ENCODE results near the gene DYNC1H1.

Gene DYNC1H1

DNA sequence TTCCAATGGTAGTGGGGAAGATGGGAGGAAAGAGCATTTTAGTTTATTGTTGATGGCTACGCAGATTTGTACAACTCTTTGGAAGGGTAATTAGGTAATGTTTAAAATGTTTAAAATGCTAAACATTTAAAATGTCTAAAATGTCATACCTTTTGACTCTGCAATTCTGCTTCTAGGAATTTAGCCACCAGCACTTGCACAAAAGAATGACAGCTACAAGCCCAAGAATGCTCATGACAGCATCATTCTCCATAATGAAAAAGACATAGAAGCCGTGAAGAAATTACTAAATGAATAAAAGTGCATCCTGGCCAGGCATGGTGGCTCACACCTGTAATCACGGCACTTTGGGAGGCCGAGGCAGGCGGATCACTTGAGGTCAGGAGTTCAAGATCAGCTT lies 19.9 kb upstream of the DYNC1H1 start:
- no peak for FAIRE-seq
- DNase-seq (ENCODE audit: low spot score), result no peak

- FAIRE-seq, result no peak
These were observed 19.2 kb upstream of the DYNC1H1 start for GRCh38 chr14:101945171-101945570.

GRCh38 chr14:101947577-101947903 lies 16.8 kb upstream of the DYNC1H1 start:
- DNase-seq (ENCODE audit: low spot score), result no peak
- FAIRE-seq, result no peak

More at GRCh38 chr14:101945171-101945570, 19.2 kb upstream of the DYNC1H1 start:
- no peak for DNase-seq (ENCODE audit: low spot score)

DNA sequence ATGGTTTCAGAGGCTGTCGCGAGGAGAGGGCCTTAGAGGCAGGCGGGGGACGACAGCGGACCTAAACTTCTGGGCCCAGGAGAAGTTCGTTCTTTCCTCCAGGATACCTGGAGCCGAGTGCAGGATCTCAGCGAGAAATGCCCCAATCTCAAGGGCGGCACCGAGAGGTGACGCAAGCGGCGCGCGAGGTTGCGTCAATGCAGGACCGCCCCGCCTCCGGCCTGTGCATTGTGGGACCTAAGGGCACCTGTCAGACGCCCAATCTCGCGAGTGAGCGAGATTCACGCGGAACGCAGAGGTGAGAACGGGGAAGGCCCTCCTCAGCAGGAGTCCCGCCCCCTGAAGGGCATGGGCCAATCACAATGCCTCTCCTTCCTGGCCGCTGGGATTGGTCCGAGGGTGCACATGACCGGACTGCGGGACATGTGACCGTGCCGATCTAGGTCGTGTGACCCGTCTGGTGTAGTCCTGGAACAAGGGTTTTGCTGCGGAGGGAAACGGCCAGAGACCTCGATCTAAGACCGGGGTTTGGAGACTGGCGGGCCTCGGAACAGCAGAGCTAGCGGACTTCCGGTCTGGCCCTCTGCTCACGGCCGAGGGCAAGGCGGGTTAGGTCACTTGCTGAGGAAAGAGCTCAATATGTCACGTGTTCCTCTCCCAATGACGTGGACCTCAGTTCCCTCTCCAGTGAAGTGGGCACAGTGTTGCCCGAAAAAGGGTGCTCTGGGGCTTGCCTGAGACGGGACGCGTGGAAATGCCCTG lies 16.3 kb upstream of the DYNC1H1 start:
- peak; percentile 78 for FAIRE-seq
- DNase-seq (ENCODE audit: low spot score), result peak; percentile 95

- DNase-seq (ENCODE audit: low spot score) (no peak), FAIRE-seq (no peak)
These were observed 15.6 kb upstream of the DYNC1H1 start for GRCh38 chr14:101948666-101949216.

DNA sequence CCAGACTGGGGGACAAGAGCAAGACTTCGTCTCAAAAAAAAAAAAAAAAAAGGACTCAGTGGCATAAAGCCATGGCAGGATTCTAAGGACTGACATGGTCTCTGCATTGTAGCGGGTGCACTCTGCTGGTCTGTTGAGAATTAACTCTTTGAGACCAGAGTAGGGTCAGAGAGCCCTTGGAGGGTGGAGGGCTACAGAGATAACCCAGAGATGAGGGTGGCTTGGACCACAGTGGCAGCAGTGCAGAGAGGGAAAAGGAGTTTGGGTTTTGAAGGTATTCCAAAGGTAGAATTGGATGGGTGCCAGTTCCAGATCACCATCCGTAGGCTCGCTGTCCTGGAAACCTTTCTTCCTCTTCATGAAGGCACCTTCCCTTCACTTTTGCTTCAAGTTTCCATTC lies 14.3 kb upstream of the DYNC1H1 start:
- DNase-seq (ENCODE audit: low spot score) (no peak), FAIRE-seq (no peak)

GRCh38 chr14:101950516-101951215 lies 13.7 kb upstream of the DYNC1H1 start:
- FAIRE-seq (no peak), DNase-seq (ENCODE audit: low spot score) (no peak)

GRCh38 chr14:101953151-101953550 lies 11.2 kb upstream of the DYNC1H1 start:
- FAIRE-seq (no peak), DNase-seq (ENCODE audit: low spot score) (no peak)

GRCh38 chr14:101954501-101954900 lies 9.9 kb upstream of the DYNC1H1 start:
- DNase-seq (ENCODE audit: low spot score) (no peak), FAIRE-seq (no peak)

GRCh38 chr14:101955695-101956161 lies 8.6 kb upstream of the DYNC1H1 start:
- DNase-seq (ENCODE audit: low spot score), result no peak
- no peak for FAIRE-seq

DNA sequence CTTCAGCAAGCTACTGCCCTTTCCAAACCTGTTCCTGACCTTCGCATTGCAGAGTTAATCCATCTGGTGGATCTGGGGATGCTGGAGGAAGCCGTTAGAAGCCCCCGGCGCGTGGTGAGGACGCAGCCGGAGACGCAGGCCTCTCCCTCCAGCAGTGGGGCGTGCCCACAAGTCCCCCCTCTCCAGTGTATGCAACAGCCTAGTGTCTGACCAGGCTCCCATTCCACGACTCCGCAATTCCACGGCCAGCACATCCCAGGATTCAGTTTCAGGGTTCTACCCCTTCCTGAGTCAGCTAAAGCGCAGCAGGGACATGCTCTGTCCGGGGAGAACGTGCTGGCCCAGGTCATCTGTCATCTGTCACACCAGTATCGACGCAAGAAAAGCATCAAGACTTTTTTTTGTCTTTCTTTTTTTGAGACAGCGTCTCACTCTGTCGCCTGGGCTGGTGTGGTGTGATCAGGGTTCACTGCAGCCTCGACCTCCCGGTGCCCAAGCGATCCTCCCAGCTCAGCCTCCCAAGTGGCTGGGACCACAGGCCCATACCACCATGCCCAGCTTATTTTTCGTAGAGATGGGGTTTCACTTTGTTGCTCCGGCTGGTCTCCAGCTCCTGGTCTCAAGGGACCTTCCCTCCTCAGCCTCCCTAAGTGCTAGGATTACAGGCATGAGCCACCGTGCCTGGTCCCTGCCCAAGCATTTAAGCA lies 8.0 kb upstream of the DYNC1H1 start:
- FAIRE-seq (no peak), DNase-seq (ENCODE audit: low spot score) (no peak)

GRCh38 chr14:101957406-101958234 lies 6.8 kb upstream of the DYNC1H1 start:
- FAIRE-seq, result no peak
- no peak for DNase-seq (ENCODE audit: low spot score)

DNA sequence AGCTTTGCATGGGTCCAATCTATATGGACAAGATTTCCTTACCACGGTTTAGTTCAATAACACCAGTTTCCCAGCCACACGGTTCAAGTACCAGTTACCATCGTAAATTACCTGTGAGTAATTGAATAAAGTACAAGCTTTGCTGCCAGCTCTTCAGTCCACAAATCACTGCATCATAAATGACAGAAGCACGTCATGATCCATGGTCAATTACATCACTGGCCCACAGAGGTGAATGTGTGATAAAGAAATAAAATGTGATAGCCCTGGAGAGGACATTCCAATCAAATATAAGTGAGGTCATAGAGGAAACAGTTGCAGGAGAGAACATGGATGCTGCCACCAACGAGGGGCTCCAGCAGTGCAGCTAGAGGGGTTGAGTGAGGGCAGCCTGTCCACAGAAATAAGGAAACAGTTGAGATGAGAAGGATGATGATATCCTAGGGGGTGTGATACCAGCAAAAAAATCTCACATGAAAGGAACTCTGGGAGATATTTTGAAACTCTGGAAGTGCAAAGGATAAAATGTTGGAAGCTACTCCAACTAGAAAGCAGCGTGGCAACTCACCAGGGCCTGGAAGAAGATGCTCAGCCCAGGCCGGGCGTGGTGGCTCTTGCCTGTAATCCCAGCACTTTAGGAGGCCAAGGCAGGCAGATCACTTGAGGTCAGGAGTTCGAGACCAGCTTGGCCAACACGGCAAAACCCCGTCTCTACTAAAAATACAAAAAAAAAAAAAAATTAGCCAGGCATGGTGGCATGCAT lies 5.8 kb upstream of the DYNC1H1 start:
- FAIRE-seq (no peak), DNase-seq (ENCODE audit: low spot score) (no peak)

GRCh38 chr14:101959277-101959676 lies 5.1 kb upstream of the DYNC1H1 start:
- FAIRE-seq (no peak), DNase-seq (ENCODE audit: low spot score) (no peak)

- FAIRE-seq (no peak), DNase-seq (ENCODE audit: low spot score) (no peak)
These were observed 4.1 kb upstream of the DYNC1H1 start for GRCh38 chr14:101960225-101960624.

DNA sequence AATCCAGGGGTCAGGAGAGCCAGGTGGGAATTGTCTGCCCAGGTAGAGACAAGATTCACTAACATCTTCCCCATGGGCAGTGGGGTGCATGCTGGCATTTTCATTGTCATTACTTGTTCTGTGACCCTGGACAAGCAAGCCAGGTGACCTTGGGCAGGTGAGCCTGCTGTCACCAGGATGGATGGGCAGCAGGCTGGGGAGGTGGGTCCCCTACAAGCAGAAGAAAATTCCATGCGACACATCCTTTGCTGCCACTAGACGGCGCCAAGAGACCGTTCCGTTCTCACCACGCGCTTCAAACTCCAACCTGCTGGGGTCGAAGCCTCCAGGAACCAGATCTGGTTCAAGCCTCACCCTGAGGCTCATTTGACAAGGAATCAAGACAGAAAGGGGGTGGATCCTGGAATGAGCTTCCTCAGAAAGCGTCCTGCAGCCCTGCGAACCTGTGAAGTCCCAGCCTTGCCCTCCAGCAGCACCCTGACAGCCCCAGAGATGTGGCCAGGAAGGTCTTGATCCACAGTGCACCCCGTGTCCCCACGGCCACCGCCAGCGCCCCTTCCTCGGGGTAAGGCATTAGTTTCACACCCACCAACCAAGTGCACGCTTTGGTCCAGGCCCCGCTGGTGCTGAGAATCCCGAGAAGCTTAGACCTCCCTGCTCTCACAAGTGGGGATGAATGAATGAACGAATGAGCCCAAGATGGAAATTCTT lies 3.2 kb upstream of the DYNC1H1 start:
- FAIRE-seq, result no peak
- DNase-seq (ENCODE audit: low spot score), result peak; percentile 54

DNA sequence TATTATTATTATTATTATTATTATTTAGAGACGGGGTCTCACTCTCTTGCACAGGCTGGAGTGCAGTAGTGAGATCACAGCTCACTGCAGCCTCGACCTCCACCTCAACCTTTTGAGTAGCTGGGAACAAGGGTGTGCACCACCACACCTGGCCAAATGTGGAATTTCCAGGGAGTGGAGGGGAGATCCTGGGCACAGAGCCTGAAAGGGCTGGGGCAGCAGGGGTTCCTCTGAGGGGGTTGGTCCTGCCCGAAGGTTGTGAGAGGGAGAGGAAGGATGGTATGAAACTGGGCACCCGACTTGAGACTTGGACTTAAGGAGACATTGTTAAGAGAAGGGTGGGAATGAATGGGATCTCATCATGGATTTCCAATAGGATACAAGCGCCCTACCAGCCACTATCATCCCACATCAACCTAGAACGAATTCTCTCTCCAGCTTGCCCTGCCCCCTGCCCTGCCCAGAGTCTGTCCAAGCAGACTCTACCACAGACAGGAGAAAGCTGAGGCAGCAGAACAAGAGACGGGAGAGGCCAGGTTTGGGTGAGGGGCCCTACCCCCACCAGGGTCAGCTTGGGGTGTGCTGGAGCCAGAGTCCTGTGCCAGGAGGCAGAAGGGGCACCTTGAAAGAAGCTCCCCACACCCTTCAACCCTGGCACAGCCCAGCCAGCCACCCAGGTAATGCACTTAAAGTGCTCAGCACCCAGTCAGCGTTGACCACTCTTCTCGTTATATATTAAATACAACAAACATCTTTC lies 2.4 kb upstream of the DYNC1H1 start:
- no peak for DNase-seq (ENCODE audit: low spot score)
- FAIRE-seq, result no peak

DNA sequence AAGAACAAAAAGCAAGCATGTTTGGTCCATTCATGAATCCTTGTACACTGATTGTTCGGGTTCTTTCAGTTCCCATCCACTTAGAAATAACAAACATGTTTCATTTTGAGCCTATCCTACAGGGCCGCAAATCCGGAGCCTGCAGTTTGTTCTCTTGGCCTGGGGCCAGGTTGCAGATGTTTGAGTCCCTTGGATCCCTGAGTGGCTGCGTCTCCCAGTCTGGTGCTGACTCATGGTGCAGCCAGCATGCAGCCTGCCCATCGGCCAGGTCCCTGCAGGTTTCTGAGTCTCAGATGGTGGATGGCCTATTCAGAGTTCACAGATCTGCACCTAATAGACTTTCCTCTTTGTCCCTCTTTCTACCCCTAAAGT lies 1.9 kb upstream of the DYNC1H1 start:
- peak; percentile 48 for FAIRE-seq
- DNase-seq (ENCODE audit: low spot score), result peak; percentile 72

DNA sequence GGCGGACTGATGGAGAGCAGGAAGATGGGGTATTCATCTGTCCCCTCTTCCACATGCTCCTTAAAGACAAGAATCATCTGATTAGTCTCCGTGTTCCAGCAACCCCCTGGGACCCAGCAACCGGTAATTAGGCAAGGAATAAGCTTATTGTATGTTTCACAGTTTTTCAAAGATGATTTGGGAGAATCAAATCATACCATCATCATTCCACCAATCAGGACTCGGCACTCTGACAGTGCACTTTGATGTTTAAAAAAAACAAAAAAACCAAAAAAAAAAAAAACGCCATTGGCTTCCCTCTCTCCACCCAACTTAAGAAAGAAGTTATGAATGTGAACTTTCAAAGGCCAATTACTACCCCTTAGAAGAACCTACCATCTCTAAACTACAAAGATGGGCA lies 1.3 kb upstream of the DYNC1H1 start:
- DNase-seq (ENCODE audit: low spot score), result no peak
- no peak for FAIRE-seq

Data from RCC 7860 (cell line).